ENCODE results near the gene SAMD9L.

GRCh38 chr7:93160410-93160809 lies 12.2 kb upstream of the SAMD9L start:
- TF ChIP-seq, protein P1, sequence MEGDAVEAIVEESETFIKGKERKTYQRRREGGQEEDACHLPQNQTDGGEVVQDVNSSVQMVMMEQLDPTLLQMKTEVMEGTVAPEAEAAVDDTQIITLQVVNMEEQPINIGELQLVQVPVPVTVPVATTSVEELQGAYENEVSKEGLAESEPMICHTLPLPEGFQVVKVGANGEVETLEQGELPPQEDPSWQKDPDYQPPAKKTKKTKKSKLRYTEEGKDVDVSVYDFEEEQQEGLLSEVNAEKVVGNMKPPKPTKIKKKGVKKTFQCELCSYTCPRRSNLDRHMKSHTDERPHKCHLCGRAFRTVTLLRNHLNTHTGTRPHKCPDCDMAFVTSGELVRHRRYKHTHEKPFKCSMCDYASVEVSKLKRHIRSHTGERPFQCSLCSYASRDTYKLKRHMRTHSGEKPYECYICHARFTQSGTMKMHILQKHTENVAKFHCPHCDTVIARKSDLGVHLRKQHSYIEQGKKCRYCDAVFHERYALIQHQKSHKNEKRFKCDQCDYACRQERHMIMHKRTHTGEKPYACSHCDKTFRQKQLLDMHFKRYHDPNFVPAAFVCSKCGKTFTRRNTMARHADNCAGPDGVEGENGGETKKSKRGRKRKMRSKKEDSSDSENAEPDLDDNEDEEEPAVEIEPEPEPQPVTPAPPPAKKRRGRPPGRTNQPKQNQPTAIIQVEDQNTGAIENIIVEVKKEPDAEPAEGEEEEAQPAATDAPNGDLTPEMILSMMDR (conservative IDR thresholded peaks at IDR 0.05) = no peak
- TF ChIP-seq ZFX (IDR thresholded peaks at IDR 0.05) = no peak

Data from C4-2B (cell line).